GM19452 (cell line): ENCODE measurements around the gene RND3.

Experiments used
- ATAC-seq: cut with Tn5 transposase; IDR thresholded peaks from one replicate; pipeline ENCODE4 v1.9.1; 2021; ENCODE audit not compliant: unreplicated experiment

Gene RND3

GRCh38 chr2:150476809-150477302 is 10.6 kb downstream of the RND3 start:
- no peak for ATAC-seq

GRCh38 chr2:150476286-150476685 is 11.2 kb downstream of the RND3 start:
- ATAC-seq = no peak

GRCh38 chr2:150475479-150476250 is 11.8 kb downstream of the RND3 start:
- no peak for ATAC-seq

- no peak for ATAC-seq
Measured at GRCh38 chr2:150474326-150475074, 13.0 kb downstream of the RND3 start.

- no peak for ATAC-seq
Measured at GRCh38 chr2:150473767-150474166, 13.7 kb downstream of the RND3 start.

GRCh38 chr2:150472511-150472899 is 15.0 kb downstream of the RND3 start:
- no peak for ATAC-seq

- no peak for ATAC-seq
Measured at GRCh38 chr2:150471813-150472510, 15.5 kb downstream of the RND3 start.

- no peak for ATAC-seq
Measured at GRCh38 chr2:150470435-150470834, 17.0 kb downstream of the RND3 start.

GRCh38 chr2:150469706-150470274 is 17.7 kb downstream of the RND3 start:
- ATAC-seq = no peak

GRCh38 chr2:150468350-150468960 is 19.0 kb downstream of the RND3 start:
- ATAC-seq = no peak

- ATAC-seq = no peak
Measured at GRCh38 chr2:150467621-150467963, 19.9 kb downstream of the RND3 start.

GRCh38 chr2:150466741-150467620 is 20.5 kb downstream of the RND3 start:
- ATAC-seq = no peak

GRCh38 chr2:150465703-150466569 is 21.5 kb downstream of the RND3 start:
- no peak for ATAC-seq

GRCh38 chr2:150464986-150465385 is 22.5 kb downstream of the RND3 start:
- no peak for ATAC-seq

GRCh38 chr2:150464270-150464669 is 23.2 kb downstream of the RND3 start:
- no peak for ATAC-seq

- no peak for ATAC-seq
Measured at GRCh38 chr2:150462770-150463169, 24.7 kb downstream of the RND3 start.

- ATAC-seq = no peak
Measured at GRCh38 chr2:150459281-150459680, 28.2 kb downstream of the RND3 start.

GRCh38 chr2:150450765-150451164 is 36.7 kb downstream of the RND3 start:
- ATAC-seq = no peak

- ATAC-seq = no peak
Measured at GRCh38 chr2:150449856-150450255, 37.6 kb downstream of the RND3 start.
